ENCODE data around the gene ZCCHC14. TPM values are rescaled to one million over a fixed set of nuclear protein-coding genes. Genes with fewer than 3 reads are reported as not detected.
A peak's percentile ranks its signal among the peaks of the same experiment; 100 is the strongest.
"Not testable (repeated sequence)": the region's sequence is repeated elsewhere in the genome, so short reads cannot be mapped to it uniquely, and the experiment has no call there.

The ZCCHC14 gene
- total RNA-seq, 1 experiment from 2014 or later: 30.3 TPM

- Histone ChIP-seq H3K36me3 (ENCODE audit: insufficient read depth, low read length, poor library complexity, severe bottlenecking) (no peaks in the 10 kb centered on the region), H3K4me1 (ENCODE audit: insufficient read depth, low read length, poor library complexity, severe bottlenecking) (peaks cover 40% of the 10 kb centered on the region), H3K27me3 (replicated peaks; ENCODE audit: insufficient read depth, low read depth, low read length, poor library complexity) (no peaks in the 10 kb centered on the region), H3K27ac (ENCODE audit: low read depth, low read length, poor library complexity, severe bottlenecking) (peak within 1 kb of the TSS; percentile 98), H3K4me3 (ENCODE audit: low read depth, low read length, poor library complexity, severe bottlenecking) (peak within 1 kb of the TSS; percentile 81), H3K9me3 (ENCODE audit: low read depth, low read length, poor library complexity, severe bottlenecking) (no peaks in the 10 kb centered on the region)
- ChIA-PET CTCF (no interaction called here), POLR2A (ENCODE audit: low non-redundant PET) (interaction anchor here (0.6 kb wide), 1 partner anchor 498 kb away, joined by 4 read pairs; no protein-coding TSS in a partner anchor)
- intact Hi-C loops (cut with micrococcal nuclease; ENCODE audit: unreplicated experiment): loop anchor here (10.0 kb wide), 1 partner anchor 243 kb away; no protein-coding TSS in a partner anchor
- no TSS peak for BruUV-seq (replicated peaks)
- TF ChIP-seq EZH2 (IDR thresholded peaks at IDR 0.05; ENCODE audit: borderline replicate concordance, low read depth, low read length, poor library complexity, severe bottlenecking) (no peak), CTCF (conservative IDR thresholded peaks at IDR 0.05; ENCODE audit: low read depth, low read length) (no peak)
- peak; percentile 96 for DNase-seq (ENCODE audit: low spot score)
Observed at GRCh38 chr16:87391950-87392820, 100.6 kb downstream of the ZCCHC14 start, which contains the start of gene MAP1LC3B. TSS of gene MAP1LC3B (plus strand) at chr16:87392336. CDS start at chr16:87392428, 92 bp downstream.

DNA sequence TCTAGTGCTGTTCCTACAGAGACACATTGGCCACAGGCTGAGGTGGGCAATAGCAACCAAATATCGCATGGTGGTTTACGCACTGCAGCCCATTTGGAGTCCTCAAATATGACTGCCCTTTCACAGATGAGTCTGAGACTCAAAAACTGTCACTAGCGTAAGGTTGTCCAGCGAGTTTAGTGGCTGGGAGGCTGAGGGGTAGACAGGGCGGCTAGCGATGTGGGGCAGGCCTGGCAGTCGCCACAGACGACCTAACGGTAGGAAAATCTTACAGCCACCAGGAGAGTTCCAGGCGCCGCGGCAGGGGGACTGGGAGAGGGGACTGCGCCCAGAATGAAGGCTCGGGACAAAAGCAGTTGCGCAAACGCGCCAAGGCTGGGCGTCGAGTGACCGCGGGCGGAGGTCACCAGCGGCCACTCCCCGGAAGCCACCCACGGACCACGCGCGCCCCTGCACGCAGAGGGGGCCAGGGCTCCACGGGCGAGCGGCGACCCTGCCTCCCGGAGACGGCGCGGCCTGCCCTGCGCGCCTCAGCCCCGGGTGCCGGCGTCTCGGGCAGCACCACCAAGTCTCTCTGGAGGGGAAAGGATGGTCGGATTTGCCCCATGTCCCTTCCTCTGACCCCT lies 101.4 kb downstream of the ZCCHC14 start:
- H3K27ac ChIP-seq (ENCODE audit: low read depth, low read length, poor library complexity, severe bottlenecking): peak overlapping the region; percentile 98
- BruUV-seq (replicated peaks): TSS peak; percentile 88
- no peak for TF ChIP-seq CTCF (conservative IDR thresholded peaks at IDR 0.05; ENCODE audit: low read depth, low read length)
- no peak for TF ChIP-seq EZH2 (IDR thresholded peaks at IDR 0.05; ENCODE audit: borderline replicate concordance, low read depth, low read length, poor library complexity, severe bottlenecking)
- peak; percentile 24 for DNase-seq (ENCODE audit: low spot score)
- H3K4me1 ChIP-seq (ENCODE audit: insufficient read depth, low read length, poor library complexity, severe bottlenecking): peaks cover 40% of the 10 kb centered on the region
- no peaks in the 10 kb centered on the region for H3K27me3 ChIP-seq (replicated peaks; ENCODE audit: insufficient read depth, low read depth, low read length, poor library complexity)
- intact Hi-C loops (cut with micrococcal nuclease; ENCODE audit: unreplicated experiment): loop anchor here (10.0 kb wide), 1 partner anchor 243 kb away; no protein-coding TSS in a partner anchor
- POLR2A ChIA-PET (ENCODE audit: low non-redundant PET): no interaction called here
- no peaks in the 10 kb centered on the region for H3K9me3 ChIP-seq (ENCODE audit: low read depth, low read length, poor library complexity, severe bottlenecking)
- H3K4me3 ChIP-seq (ENCODE audit: low read depth, low read length, poor library complexity, severe bottlenecking): peak overlapping the region; percentile 81
- no peaks in the 10 kb centered on the region for H3K36me3 ChIP-seq (ENCODE audit: insufficient read depth, low read length, poor library complexity, severe bottlenecking)
- CTCF ChIA-PET: no interaction called here

GRCh38 chr16:87390641-87391323 lies 102.0 kb downstream of the ZCCHC14 start:
- peak; percentile 64 for DNase-seq (ENCODE audit: low spot score)
- POLR2A ChIA-PET (ENCODE audit: low non-redundant PET): no interaction called here
- H3K27me3 ChIP-seq (replicated peaks; ENCODE audit: insufficient read depth, low read depth, low read length, poor library complexity): no peaks in the 10 kb centered on the region
- no peaks in the 10 kb centered on the region for H3K36me3 ChIP-seq (ENCODE audit: insufficient read depth, low read length, poor library complexity, severe bottlenecking)
- H3K9me3 ChIP-seq (ENCODE audit: low read depth, low read length, poor library complexity, severe bottlenecking): no peaks in the 10 kb centered on the region
- H3K4me1 ChIP-seq (ENCODE audit: insufficient read depth, low read length, poor library complexity, severe bottlenecking): peaks cover 40% of the 10 kb centered on the region
- no TSS peak for BruUV-seq (replicated peaks)
- H3K27ac ChIP-seq (ENCODE audit: low read depth, low read length, poor library complexity, severe bottlenecking): peak overlapping the region; percentile 98
- CTCF ChIA-PET: no interaction called here
- intact Hi-C loops (cut with micrococcal nuclease; ENCODE audit: unreplicated experiment): loop anchor here (10.0 kb wide), 1 partner anchor 244 kb away; no protein-coding TSS in a partner anchor
- H3K4me3 ChIP-seq (ENCODE audit: low read depth, low read length, poor library complexity, severe bottlenecking): no peak overlapping the region
- TF ChIP-seq EZH2 (IDR thresholded peaks at IDR 0.05; ENCODE audit: borderline replicate concordance, low read depth, low read length, poor library complexity, severe bottlenecking): no peak
- no peak for TF ChIP-seq CTCF (conservative IDR thresholded peaks at IDR 0.05; ENCODE audit: low read depth, low read length)

DNA sequence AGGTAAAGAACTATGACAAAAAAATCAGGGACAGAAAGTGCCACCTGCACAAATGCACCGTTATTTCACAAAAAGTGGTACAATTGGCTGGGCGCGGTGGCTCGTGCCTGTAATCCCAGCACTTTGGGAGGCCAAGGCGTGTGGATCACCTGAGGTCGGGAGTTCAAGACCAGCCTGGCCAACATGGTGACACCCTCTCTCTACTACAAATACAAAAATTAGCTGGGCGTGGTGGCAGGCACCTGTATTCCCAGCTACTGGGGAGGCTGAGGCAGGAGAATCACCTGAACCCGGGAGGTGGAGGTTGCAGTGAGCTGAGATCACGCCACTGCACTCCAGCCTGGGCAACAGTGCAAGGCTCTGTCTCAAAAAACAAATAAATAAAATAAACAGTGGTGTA lies 102.9 kb downstream of the ZCCHC14 start:
- H3K4me3 ChIP-seq (ENCODE audit: low read depth, low read length, poor library complexity, severe bottlenecking); CTCF ChIA-PET; H3K27me3 ChIP-seq (replicated peaks; ENCODE audit: insufficient read depth, low read depth, low read length, poor library complexity); POLR2A ChIA-PET (ENCODE audit: low non-redundant PET); DNase-seq (ENCODE audit: low spot score); H3K9me3 ChIP-seq (ENCODE audit: low read depth, low read length, poor library complexity, severe bottlenecking); BruUV-seq (replicated peaks); H3K36me3 ChIP-seq (ENCODE audit: insufficient read depth, low read length, poor library complexity, severe bottlenecking): not testable (repeated sequence)
- peaks cover 40% of the 10 kb centered on the region for H3K4me1 ChIP-seq (ENCODE audit: insufficient read depth, low read length, poor library complexity, severe bottlenecking)
- H3K27ac ChIP-seq (ENCODE audit: low read depth, low read length, poor library complexity, severe bottlenecking): peak overlapping the region; percentile 87
- intact Hi-C loops (cut with micrococcal nuclease; ENCODE audit: unreplicated experiment): loop anchor here (10.0 kb wide), 1 partner anchor 245 kb away; no protein-coding TSS in a partner anchor
